Suprapubic skin (tissue), 4 donors: Measurements from ENCODE around the gene BTBD2. TPM values are rescaled to one million over a fixed set of nuclear protein-coding genes. Genes with fewer than 3 reads are reported as not detected.
A peak's percentile ranks its signal among the peaks of the same experiment; 100 is the strongest.

ENCODE experiments used
- DNase-seq, 2 donors: peaks; one replicate each; pipeline ENCODE4 v3.0.0-alpha.2; 2019; ENCODE audit warnings: low spot score in 2 of 2
- H3K27ac ChIP-seq: fragments of 200-600 bp; sonication (generic); one replicate; pipeline ENCODE4 v1.5.1; 2019
- H3K27me3 ChIP-seq: fragments of 200-600 bp; sonication (generic); one replicate; pipeline ENCODE4 v1.5.1; 2019
- H3K36me3 ChIP-seq: fragments of 200-600 bp; sonication (generic); one replicate; pipeline ENCODE4 v1.5.1; 2019
- H3K4me1 ChIP-seq: fragments of 200-600 bp; sonication (generic); one replicate; pipeline ENCODE4 v1.5.1; 2019
- H3K4me3 ChIP-seq: fragments of 200-600 bp; sonication (generic); one replicate; pipeline ENCODE4 v1.5.1; 2019; ENCODE audit warnings: mild to moderate bottlenecking
- H3K9me3 ChIP-seq: fragments of 200-600 bp; sonication (generic); one replicate; pipeline ENCODE4 v1.5.1; 2019
- EP300 ChIP-seq: sonication (generic); formaldehyde crosslinking; IDR thresholded peaks from one replicate; pipeline ENCODE4 v1.6.1; 2017; ENCODE audit warnings: antibody characterized with exemption
- POLR2A ChIP-seq, 2 donors: fragments of 450-650 bp; IDR thresholded peaks; one replicate each; pipeline ENCODE4 v1.6.1; 2017; ENCODE audit warnings: antibody characterized with exemption in 2 of 2, mild to moderate bottlenecking in 2 of 2, moderate library complexity in 2 of 2
- POLR2AphosphoS5 ChIP-seq, 3 donors: sonication (generic); formaldehyde crosslinking; IDR thresholded peaks; one replicate each; pipeline ENCODE4 v1.6.1; 2017; ENCODE audit warnings: antibody characterized with exemption in 3 of 3
- WGBS: methylation state at CpG from one replicate; pipeline ENCODE4 v1.1.5; 2018; 5-methylcytosine and 5-hydroxymethylcytosine counted together
- total RNA-seq, 4 donors: library from RNA; depleted of rRNA; stranded (reverse); fragments of >200 nt; gene quantifications; one replicate each; pipeline ENCODE4 v1.1.0, GENCODE V29; 2016
- TF ChIP-seq, protein P1 (sequence below), 2 donors: fragments of 200-600 bp in 1 of 2; fragments of 450-650 bp in 1 of 2; sonication (generic) in 1 of 2; IDR thresholded peaks; one replicate each; pipeline ENCODE4 v1.5.1; 2016 to 2019; ENCODE audit warnings: antibody characterized with exemption in 2 of 2, mild to moderate bottlenecking in 1 of 2, moderate library complexity in 1 of 2

BTBD2 gene
- total RNA-seq, 4 donors from 2014 or later = 83.0 to 101 (median 90.3) TPM

DNA sequence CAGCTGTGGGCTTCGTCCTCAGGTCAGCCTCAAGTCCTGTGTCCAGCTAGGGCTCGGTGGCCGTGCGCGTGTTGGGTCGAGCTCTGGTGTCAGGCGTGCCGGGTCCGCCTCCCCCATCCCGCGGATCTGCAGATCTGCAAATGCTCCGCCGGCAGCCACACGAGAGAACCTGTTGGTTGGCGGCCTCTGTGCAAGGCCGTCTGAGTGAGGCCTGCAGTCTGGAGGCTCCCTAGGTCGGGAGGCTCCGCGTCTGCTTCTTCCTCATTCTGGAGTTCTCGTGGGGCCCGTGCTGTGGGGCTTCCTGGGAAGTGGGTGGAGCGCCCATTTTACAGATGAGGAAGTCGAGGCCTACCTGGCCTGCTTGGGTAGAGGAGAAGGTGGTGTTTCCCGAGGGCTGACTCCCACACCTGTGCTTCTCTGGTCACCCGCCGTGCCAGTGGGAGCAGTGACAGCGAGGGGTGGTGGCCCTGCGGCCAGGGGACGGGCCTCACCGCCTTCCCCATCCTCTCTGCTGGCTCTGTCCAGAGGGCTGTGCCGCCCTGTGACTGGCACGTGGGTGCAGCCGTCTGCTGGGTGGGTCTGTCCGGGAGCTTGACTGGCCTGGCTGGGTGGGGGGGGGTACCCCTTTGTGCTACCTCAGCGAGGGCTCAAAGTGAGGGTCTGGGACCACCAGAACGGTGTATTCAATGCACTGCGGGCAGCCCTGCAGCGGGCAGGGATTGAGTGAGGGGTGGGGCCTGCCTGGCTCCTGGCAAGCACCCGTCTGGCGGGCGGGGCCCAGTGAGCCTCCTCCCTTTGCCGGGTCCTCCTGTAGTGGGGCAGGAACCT, 71.2 kb downstream of the BTBD2 start:
- no peak for DNase-seq
- H3K36me3 ChIP-seq = no peaks in the 10 kb centered on the region
- H3K9me3 ChIP-seq = no peaks in the 10 kb centered on the region
- no peaks in the 10 kb centered on the region for H3K27me3 ChIP-seq
- H3K4me3 ChIP-seq = no peak overlapping the region
- no peak overlapping the region for H3K27ac ChIP-seq
- WGBS = 76% methylated on average over 26 of the region's 42 CpGs
- H3K4me1 ChIP-seq = peaks cover 53% of the 10 kb centered on the region
- no peak for TF ChIP-seq POLR2AphosphoS5 (IDR thresholded peaks at IDR 0.05)
- no peak for TF ChIP-seq POLR2A (IDR thresholded peaks at IDR 0.05)
- no peak for TF ChIP-seq EP300
- TF ChIP-seq, protein P1, sequence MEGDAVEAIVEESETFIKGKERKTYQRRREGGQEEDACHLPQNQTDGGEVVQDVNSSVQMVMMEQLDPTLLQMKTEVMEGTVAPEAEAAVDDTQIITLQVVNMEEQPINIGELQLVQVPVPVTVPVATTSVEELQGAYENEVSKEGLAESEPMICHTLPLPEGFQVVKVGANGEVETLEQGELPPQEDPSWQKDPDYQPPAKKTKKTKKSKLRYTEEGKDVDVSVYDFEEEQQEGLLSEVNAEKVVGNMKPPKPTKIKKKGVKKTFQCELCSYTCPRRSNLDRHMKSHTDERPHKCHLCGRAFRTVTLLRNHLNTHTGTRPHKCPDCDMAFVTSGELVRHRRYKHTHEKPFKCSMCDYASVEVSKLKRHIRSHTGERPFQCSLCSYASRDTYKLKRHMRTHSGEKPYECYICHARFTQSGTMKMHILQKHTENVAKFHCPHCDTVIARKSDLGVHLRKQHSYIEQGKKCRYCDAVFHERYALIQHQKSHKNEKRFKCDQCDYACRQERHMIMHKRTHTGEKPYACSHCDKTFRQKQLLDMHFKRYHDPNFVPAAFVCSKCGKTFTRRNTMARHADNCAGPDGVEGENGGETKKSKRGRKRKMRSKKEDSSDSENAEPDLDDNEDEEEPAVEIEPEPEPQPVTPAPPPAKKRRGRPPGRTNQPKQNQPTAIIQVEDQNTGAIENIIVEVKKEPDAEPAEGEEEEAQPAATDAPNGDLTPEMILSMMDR (IDR thresholded peaks at IDR 0.05) = no peak

DNA sequence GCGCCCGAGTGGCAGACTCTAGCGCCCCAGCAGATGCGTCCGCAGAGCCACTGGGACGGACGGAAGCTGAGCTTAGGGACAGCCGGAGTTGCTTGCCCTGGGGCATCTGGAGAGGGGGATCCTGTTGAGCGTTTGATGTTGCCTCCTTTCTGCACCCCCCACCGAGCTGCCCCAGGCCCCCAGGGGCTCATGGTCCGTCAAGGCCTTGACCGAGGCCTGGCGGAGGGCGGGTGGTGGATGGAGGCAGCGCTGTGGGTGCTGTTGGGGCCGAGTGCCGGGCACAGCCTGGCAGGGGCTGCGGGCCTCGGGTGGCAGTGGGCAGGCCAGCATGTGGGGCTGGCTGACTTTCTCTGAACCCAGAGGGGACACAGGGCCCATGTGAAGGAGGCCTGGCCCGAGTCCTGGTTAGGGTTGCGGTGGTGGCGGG, 71.8 kb downstream of the BTBD2 start:
- 86% methylated on average over 19 of the region's 22 CpGs for WGBS
- no peak for TF ChIP-seq POLR2A (IDR thresholded peaks at IDR 0.05)
- TF ChIP-seq POLR2AphosphoS5 (IDR thresholded peaks at IDR 0.05) = no peak
- TF ChIP-seq, protein P1 (IDR thresholded peaks at IDR 0.05) = no peak
- TF ChIP-seq EP300 = no peak
- Histone ChIP-seq H3K4me3 (peak overlapping the region; percentile 79), H3K27me3 (no peaks in the 10 kb centered on the region), H3K27ac (no peak overlapping the region), H3K9me3 (no peaks in the 10 kb centered on the region), H3K4me1 (peaks cover 53% of the 10 kb centered on the region), H3K36me3 (no peaks in the 10 kb centered on the region)
- no peak for DNase-seq

DNA sequence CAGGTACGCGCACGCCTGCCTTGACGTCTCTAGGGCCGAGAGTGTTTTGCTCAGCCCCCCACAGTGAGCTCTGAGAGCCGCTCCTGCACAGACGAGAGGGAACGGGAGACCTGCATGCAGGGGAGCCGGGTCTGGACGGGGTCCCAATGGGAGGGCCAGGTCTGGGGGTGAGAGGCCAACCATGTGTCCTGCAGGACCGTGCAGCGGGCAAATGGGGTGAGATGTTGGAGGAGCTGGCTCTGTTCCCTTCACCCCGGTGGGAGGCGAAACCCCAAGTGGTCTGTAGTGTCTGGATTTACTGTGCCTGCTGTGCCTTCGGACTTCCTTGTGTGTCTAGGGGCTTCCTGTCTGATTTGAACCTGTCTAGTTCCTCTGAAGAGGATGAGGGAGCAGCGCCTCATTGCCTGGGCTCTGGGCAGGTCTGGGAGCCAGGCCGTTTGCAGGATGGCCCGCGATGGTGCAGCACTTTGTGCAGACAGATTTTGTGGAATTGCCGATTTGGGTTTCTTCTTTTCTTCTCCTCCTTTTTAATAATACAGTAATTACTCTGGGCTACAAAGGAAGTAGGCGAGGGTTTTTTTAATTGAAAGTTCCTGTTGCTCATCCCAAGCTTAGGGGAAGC, 72.5 kb downstream of the BTBD2 start:
- no peak for TF ChIP-seq EP300
- TF ChIP-seq, protein P1 (IDR thresholded peaks at IDR 0.05) = no peak
- no peak for TF ChIP-seq POLR2AphosphoS5 (IDR thresholded peaks at IDR 0.05)
- TF ChIP-seq POLR2A (IDR thresholded peaks at IDR 0.05) = no peak
- DNase-seq = no peak
- WGBS = 29% methylated on average over 11 of the region's 21 CpGs
- H3K4me3 ChIP-seq = peak overlapping the region; percentile 79
- no peaks in the 10 kb centered on the region for H3K9me3 ChIP-seq
- H3K27me3 ChIP-seq = no peaks in the 10 kb centered on the region
- H3K27ac ChIP-seq = peak overlapping the region; percentile 98
- peaks cover 53% of the 10 kb centered on the region for H3K4me1 ChIP-seq
- no peaks in the 10 kb centered on the region for H3K36me3 ChIP-seq

DNA sequence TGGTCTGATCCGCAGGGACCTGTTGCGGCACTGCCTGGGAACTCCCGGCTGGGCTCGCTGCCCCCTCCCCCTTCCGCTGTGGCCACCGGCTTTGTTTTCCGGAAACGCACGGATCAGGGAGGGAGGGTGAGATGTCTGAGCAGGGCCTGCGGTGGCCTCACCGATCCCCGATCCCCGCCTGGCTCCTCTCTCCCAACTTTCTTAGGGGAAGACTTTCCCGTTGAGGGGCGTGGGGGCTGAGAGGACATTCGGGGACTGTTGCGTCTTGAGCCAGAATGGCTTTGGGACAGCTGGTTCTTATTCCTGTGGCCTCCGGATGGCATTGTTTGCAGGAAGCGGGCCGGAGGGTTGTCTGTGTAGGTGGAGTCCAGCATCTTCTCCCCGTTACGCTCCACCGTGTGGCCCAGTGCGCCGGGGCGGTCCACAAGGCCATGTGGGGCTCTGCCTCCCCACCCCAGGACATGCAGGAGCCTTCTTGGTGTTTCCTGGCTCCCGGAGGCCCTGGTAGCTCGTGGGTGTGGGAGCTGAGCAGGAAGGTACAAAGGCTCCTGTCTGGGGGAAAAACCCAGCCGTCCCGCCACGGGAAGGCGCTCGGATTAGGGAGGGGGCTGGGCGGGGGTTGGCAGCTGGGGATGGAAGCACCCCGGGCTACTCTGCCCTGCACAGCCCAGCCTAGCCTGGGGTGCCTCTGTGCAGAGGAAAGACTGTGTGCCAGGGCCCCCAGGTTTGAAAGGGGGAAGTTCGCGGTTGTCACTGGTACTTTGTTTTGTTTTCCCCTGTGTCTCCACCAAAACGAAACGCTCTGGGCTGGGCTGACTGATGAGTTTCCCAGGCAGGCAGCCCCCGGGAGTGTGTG, 73.2 kb downstream of the BTBD2 start:
- Histone ChIP-seq H3K27me3 (no peaks in the 10 kb centered on the region), H3K36me3 (no peaks in the 10 kb centered on the region), H3K4me1 (peaks cover 48% of the 10 kb centered on the region), H3K27ac (peak overlapping the region; percentile 98), H3K4me3 (peak overlapping the region; percentile 79), H3K9me3 (no peaks in the 10 kb centered on the region)
- DNase-seq = peak; percentile 90 to 91
- WGBS = 0% methylated on average over 10 of the region's 40 CpGs
- TF ChIP-seq POLR2AphosphoS5 (IDR thresholded peaks at IDR 0.05) (no peak), POLR2A (IDR thresholded peaks at IDR 0.05) (peak in 1 of 2 donors; percentile 15), EP300 (no peak)

DNA sequence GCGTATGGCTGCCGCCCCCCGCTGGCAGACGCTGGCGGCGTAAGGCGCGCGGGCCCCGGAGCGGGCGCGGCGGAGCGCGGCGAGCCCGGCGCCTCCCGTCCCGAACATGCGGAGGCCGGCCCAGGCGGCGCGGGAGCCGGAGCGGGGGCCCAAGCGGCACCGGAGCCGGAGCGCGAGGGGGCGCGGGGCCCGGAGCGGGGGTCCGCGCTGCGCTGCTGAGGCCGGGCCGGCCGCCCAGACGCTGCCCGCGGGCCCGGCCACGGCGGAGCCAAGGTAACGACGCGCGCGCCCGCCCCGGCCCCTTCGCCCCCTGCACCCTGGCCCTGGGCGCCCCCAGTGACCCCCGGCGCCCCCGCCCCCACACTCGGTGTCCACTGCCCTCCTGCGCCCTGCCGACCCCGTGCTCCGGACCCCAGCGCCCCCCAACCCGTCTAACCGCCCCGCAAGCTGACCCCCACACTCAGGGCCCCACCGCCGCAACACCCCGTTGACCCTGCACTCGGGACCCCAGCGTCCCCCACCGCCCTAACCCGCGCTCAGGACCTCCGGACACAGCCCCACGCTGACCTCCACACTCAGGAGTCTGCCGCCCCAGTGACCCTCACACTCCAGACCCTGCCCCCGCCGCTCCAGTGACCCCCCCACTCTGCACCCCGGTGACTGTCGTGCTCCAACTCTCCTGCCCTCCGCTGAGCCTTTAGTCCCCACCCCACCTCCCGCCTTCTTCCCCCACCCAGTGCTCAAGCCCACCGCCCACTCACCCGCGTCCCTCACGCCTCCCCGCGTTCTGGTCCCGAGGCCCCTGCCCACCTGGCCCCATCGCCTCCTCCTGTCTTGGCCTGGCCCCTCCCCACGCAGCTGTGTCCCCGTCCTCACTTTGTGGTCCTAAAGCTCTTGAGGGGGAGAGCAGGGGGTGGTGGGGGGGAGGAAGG, 74.1 kb downstream of the BTBD2 start, which contains the start of gene CSNK1G2:
Gene CSNK1G2, plus strand, starts transcription at position 27 of the 932 bp plus-strand sequence. CDS start 28,601 bp downstream, outside the sequence.
- WGBS = 0% methylated on average over 25 of the region's 97 CpGs
- TF ChIP-seq POLR2A (IDR thresholded peaks at IDR 0.05) = peak in 1 of 2 donors; percentile 29
- no peak for TF ChIP-seq POLR2AphosphoS5 (IDR thresholded peaks at IDR 0.05)
- TF ChIP-seq, protein P1 (IDR thresholded peaks at IDR 0.05) = peak in 1 of 2 donors; percentile 19
- TF ChIP-seq EP300 = no peak
- Histone ChIP-seq H3K9me3 (no peaks in the 10 kb centered on the region), H3K27ac (peak within 1 kb of the TSS; percentile 98), H3K4me1 (peaks cover 48% of the 10 kb centered on the region), H3K27me3 (no peaks in the 10 kb centered on the region), H3K4me3 (peak within 1 kb of the TSS; percentile 79), H3K36me3 (no peaks in the 10 kb centered on the region)
- peak in 1 of 2 donors; percentile 84 for DNase-seq
